Skeletal muscle cell (primary cell): ENCODE data around the gene PSMC2.

Source experiments
- DNase-seq: peaks from one replicate; pipeline ENCODE4 v3.0.0-alpha.2; 2010; ENCODE audit warnings: low read depth
- H3K4me3 ChIP-seq: 2 replicates; pipeline ENCODE4 v1.5.1; 2011; ENCODE audit warnings: low read depth, mild to moderate bottlenecking, control low read depth, low read length, moderate library complexity

The PSMC2 gene

DNA sequence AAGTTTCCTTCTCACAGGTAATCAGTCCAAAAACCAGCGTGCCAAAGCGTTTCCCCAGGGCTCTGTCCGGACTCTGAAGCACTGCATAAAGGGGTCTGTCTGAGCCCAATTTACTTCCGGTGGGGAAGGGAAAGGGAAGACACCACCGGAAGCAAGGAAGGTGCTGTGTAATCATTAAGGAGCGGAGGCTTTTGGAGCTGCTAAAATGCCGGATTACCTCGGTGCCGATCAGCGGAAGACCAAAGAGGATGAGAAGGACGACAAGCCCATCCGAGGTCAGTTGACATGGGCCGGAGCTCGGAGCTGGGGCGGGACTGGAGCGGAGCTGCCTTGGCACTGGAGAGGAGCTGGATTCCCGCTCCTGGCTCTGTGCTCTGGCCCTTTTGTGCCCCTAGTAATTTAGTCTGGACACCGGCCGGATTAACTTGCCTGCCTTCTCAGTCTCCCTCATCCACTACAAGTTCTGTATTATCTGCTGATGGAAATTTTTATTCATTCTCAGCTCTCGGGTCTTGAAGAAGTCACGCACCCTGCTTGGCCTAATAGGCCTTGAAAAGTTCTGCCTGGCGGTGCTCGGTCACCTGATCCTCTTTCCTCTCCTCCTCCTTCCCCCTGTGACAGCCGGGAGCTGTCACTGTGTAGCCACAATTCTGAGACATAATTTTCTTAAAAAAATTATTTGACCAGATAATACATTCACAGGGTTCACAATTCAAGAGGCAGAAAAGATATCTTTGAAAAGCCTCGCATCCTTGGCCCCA is at the start of gene PSMC2:
Gene PSMC2 (plus strand): TSS at position 137 of the 761 bp plus-strand sequence. CDS start 69 bp downstream, at position 206.
- DNase-seq: peak; percentile 75

DNA sequence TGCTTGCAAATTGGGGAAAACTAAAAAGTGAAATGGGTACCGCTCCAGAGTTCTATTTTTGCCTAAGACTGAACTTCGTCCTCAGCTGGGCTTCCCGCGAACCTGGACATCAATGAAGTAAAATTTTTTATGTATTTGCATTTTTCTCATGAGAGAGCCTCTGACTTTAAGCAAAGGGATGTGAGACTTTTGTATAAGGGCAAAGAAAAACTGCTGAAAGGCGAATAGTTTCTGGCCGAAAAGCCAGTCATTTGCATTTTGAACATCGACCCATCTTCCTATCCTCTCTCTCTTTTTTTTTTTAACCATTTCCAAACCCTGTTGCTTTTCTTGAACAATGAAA is 49.6 kb upstream of the PSMC2 start:
- peak overlapping the region; percentile 87 for H3K4me3 ChIP-seq
- no peak for DNase-seq

More for the DNA sequence above, at the start of gene PSMC2:
- peak within 1 kb of the TSS; percentile 90 for H3K4me3 ChIP-seq

- DNase-seq: no peak
- no peak overlapping the region for H3K4me3 ChIP-seq
These were observed 47.8 kb upstream of the PSMC2 start for GRCh38 chr7:103299660-103300059.

- no peak overlapping the region for H3K4me3 ChIP-seq
- no peak for DNase-seq
These were observed 46.0 kb upstream of the PSMC2 start for GRCh38 chr7:103301441-103301840.

- no peak overlapping the region for H3K4me3 ChIP-seq
- no peak for DNase-seq
These were observed 39.8 kb upstream of the PSMC2 start for GRCh38 chr7:103307503-103308231.

DNA sequence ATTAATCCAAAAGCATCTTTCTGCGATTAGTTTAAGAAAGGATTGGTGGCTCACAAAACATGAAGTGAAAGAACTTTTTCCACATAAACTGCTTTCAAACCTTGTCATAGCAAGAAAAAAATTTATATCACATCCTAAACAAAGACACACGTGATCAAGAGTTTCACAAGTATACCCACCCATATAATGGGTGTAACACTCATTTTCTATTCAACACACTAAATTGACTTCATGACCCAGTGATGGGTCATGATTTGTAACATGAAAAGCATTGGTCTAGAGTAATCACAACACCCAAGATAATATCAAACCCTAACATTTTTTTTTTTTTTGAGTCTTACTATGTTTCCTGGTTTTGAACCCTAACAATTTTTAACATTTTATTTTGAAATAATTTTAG is 32.6 kb upstream of the PSMC2 start:
- no peak for DNase-seq

DNA sequence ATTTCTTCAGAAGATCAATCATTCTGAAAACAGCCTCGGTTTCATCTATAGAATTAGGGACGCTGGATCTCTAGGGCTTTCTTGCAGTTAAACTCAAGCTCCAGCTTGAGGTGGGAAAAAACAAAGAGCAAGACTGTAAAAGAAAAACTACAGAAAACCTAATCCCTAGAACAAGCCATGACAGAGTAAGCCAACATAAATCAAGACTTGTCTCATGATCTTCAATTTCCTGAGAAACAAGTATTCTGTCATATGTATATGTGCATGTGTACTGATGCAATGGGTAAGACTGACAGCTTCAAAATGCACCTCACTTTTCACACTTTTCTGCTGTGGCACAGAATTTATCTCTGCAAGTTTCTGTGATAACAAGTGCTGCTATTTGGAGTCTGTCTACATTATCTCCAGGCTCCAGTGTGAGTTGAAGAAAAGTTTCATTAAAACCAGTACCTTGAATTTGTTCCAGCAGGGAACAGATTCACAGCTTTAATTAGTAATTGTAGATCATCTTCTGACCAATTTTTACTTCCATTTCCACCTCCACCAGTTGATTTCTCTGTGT is 31.0 kb upstream of the PSMC2 start:
- DNase-seq: no peak
- no peak overlapping the region for H3K4me3 ChIP-seq

More for the DNA sequence above, 32.6 kb upstream of the PSMC2 start:
- no peak overlapping the region for H3K4me3 ChIP-seq

DNA sequence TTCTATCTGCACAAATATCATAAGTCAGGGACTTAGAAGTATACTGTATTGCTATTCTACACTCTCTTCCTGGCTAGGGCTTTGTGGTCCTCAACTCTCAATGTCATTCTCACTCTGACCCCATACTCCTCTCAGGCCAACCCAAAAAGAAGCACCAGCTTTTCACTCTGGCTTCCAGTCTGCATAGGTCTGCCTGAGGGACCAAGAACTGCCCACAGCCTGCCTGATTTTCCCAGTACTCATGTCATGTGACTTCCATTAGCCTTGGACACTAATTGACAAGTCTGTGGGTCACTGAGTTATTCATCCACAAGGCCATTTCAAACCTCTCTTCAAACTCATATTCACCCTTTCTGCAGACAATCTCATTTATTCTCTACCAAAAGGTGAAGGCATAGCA is 30.4 kb upstream of the PSMC2 start:
- no peak for DNase-seq
- no peak overlapping the region for H3K4me3 ChIP-seq

DNA sequence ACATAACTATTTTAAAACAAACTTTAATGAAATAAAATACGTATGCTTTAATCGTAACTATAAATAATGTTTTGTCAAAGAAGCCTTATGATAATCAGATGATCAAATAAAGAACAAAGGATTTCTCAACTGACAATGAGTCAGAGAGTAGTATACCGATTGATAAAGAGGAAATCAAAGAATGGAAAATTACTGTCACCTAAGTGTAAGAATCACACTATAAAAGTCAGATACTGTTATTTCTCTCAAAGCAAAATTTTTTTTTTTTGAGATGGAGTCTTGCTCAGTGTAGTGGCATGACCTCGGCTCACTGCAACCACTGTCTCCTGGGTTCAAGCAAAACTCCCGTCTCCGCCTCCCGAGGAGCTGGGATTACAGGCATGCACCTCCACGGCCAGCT is 21.7 kb upstream of the PSMC2 start:
- DNase-seq: no peak
- no peak overlapping the region for H3K4me3 ChIP-seq

DNA sequence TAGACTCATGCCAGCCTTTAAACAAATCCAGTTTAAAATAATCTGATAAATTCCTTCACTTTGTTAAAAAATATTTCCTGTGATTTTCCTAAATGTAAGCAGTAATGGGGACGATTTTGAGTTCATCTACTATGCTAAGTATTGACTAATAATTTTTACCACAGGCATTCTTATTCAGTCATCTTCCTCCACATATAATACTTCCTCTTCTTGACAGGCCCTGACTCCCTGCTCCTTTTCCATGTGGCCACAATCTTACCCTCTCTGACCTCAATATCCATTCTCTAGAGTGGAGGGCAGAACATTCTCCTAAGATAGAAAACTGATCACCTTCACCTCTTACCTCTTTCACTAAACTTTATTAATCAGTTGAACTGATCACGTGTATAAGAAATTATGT is 10.7 kb upstream of the PSMC2 start:
- no peak for DNase-seq
- no peak overlapping the region for H3K4me3 ChIP-seq

DNA sequence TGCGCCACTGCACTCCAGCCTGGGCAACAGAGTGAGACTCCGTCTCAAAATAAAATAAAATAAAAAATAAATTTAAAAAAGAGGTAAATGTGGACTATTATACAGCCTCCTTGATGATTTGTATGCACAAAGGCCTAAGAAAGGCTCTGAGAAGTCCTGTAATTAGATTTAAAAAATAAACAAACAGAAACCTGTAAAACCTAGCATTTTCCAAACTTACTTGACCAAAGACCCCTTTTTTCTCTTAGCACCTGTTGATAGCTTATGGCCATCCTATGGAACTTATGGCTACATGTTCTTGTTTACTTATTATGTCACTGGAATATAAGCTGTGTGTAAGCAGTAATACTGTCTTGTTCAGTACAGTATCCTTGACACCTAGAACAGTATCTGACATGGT is 8.6 kb upstream of the PSMC2 start:
- no peak overlapping the region for H3K4me3 ChIP-seq
- DNase-seq: no peak

DNA sequence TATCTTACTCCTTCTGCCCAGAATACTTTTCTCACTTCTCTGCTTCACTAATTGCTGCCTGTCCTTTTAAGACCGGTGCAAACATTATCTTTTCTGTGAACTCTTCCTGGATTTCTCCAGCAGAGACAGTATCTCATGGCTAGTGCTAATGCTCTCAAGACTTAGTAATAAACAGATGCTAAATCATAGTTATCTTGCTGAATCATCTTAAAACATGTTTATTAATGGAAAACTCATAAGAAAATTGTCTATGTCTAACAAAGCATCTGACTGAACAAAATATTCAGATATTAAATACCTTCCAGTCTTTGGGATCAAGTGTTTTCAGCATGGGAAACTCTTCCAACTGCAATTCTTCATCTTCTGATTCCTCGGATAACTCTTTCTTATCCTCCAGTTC is 6.0 kb upstream of the PSMC2 start:
- H3K4me3 ChIP-seq: no peak overlapping the region
- no peak for DNase-seq

GRCh38 chr7:103343332-103343731 is 4.1 kb upstream of the PSMC2 start:
- DNase-seq: no peak

GRCh38 chr7:103343758-103344452 is 3.5 kb upstream of the PSMC2 start:
- peak overlapping the region; percentile 95 for H3K4me3 ChIP-seq
- no peak for DNase-seq

More at GRCh38 chr7:103343332-103343731, 4.1 kb upstream of the PSMC2 start:
- H3K4me3 ChIP-seq: peak overlapping the region; percentile 95

DNA sequence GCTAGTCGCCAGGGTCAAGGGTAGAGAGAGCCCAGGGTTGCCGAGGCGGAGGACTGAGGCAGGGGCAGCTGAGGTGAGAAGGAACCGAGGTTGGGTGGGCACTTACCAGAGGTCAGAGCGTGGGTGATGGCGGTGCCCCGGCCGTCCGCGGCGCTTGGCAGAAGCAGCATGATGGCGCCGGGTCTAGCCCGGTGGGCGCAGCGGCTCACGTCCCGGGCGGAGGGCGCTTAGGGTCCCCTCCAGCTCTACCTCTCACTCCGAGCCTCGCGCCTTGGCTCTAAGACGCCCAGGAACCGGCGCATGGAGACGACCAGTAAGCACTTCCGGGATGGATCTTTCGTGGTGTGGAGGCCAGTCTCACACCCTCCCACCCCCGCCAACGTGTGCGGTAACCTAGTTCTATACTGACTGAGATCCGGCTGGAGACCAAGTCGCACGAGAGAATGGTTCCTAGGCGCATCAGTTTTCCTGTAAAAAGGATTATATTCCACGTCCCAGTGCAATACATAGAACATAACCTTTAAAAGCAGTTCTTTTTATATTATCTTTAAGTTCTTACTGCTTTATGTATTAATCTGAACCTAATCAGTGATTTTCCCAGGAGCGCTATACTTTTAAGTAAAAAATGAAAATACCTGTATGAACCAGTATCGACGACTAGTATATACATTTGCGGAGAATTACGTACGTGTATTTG is 2.8 kb upstream of the PSMC2 start, which contains the start of gene DNAJC2:
Gene DNAJC2 (minus strand): TSS at position 315 of the 697 bp plus-strand sequence. CDS start 145 bp downstream, at position 170.
- peak within 1 kb of the TSS; percentile 95 for H3K4me3 ChIP-seq
- peak; percentile 84 for DNase-seq

DNA sequence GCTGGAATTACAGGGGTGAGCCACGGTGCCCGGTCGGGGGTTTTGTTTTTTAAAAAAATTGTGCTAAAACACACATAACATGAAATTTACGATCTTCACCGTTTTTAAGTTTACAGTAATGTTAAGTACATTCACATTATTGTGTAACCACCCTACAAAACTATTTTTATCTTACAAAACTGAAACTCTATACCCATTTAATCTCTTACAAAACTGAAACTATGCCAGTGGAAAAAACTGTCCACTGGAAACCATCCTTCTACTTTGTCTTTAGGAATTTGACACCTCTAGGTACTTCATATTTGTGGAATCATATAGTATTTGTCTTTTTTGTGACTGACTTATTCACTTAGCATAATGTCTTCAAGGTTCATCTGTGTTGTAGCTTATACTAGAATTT is 1.0 kb upstream of the PSMC2 start:
- no peak for DNase-seq
- H3K4me3 ChIP-seq: no peak overlapping the region

DNA sequence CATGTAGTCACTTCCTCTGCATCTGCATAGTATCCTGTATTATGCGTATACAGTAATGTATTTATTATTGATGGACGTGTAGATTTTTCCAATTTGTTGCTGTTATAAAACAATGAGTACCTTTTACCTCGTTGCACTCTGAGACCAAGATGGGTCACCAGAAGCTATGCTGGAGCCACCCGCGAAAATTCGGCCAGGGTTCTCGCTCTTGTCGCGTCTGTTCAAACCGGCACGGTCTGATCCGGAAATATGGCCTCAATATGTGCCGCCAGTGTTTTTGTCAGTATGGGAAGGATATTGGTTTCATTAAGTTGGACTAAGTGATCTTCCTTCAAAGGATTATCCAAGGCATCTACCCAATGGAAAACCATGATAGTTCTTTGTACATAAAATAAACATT is 1.0 kb downstream of the PSMC2 start:
- peak overlapping the region; percentile 90 for H3K4me3 ChIP-seq
- no peak for DNase-seq

- H3K4me3 ChIP-seq: peak overlapping the region; percentile 90
- DNase-seq: no peak
These were observed 1.5 kb downstream of the PSMC2 start for GRCh38 chr7:103348959-103349358.

DNA sequence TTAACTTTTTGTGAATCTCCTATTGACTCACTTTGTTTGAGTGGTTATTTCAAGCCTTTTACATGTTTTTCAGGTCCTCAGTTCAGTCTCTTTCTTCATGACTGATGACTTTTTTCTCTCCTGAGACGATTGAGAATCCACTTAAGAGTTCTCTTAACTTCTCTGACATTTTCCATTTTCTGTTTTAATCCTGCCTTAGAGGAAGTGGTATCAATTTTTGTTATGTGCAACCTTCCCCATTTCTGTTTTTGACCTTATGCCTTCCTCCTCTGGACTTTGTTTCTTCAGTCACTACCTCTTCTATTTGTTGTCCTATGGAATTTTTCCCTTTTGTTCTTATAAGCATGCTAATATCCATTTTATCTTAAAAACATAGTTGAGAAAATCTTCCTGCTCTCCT is 2.4 kb downstream of the PSMC2 start:
- H3K4me3 ChIP-seq: no peak overlapping the region
- no peak for DNase-seq
